Measurements from ENCODE around the gene RND2. TPM values are rescaled to one million over a fixed set of nuclear protein-coding genes. Genes with fewer than 3 reads are reported as not detected.

RND2 gene
- total and polyA plus RNA-seq, 2 of the 13 experiments (the other 11 are each of a cell fraction or from before 2014, with no cell fraction given) = 0.05 to 0.11 TPM

- peak; percentile 25; the same call in 1 of the 2 replicates for TF ChIP-seq ZNF362 (CRISPR knock-in tag; IDR thresholded peaks at IDR 0.05; ENCODE audit: borderline replicate concordance)
- TF ChIP-seq ZMAT3 (CRISPR knock-in tag; conservative IDR thresholded peaks at IDR 0.05) = 0 out of 2 replicates have a peak, but pooled peaks have one; percentile 23
- TF ChIP-seq MAFG (CRISPR knock-in tag; IDR thresholded peaks at IDR 0.05) = no peak
- TF ChIP-seq ZNF781 (CRISPR knock-in tag; IDR thresholded peaks at IDR 0.05; ENCODE audit: borderline replicate concordance, not compliant biosample characterization) = no peak
- no peak for TF ChIP-seq ZNF136 (CRISPR knock-in tag; IDR thresholded peaks at IDR 0.05; ENCODE audit: low read depth)
- TF ChIP-seq PATZ1 (CRISPR knock-in tag; IDR thresholded peaks at IDR 0.05) = peak; percentile 65
- peak; percentile 77; the same call in 1 of the 2 replicates for TF ChIP-seq PAX8 (CRISPR knock-in tag; IDR thresholded peaks at IDR 0.05; ENCODE audit: borderline replicate concordance)
- no peak for TF ChIP-seq ZNF124 (CRISPR knock-in tag; IDR thresholded peaks at IDR 0.05)
- TF ChIP-seq ELF4 (CRISPR knock-in tag; IDR thresholded peaks at IDR 0.05; ENCODE audit: borderline replicate concordance) = no peak
- TF ChIP-seq ZNF850 (CRISPR knock-in tag; conservative IDR thresholded peaks at IDR 0.05) = no peak
- peak; percentile 68; the same call in 1 of the 2 replicates for TF ChIP-seq CBX5 (CRISPR knock-in tag; IDR thresholded peaks at IDR 0.05; ENCODE audit: borderline replicate concordance)
- no peak for TF ChIP-seq CREB1 (IDR thresholded peaks at IDR 0.05)
- TF ChIP-seq CREB1 (CRISPR knock-in tag; IDR thresholded peaks at IDR 0.05) = peak; percentile 33; the same call in 1 of the 2 replicates
- peak; percentile 21; the same call in 1 of the 2 replicates for TF ChIP-seq FOSL2 (CRISPR knock-in tag; IDR thresholded peaks at IDR 0.05)
- no peak for TF ChIP-seq GABPA (IDR thresholded peaks at IDR 0.05; ENCODE audit: low read depth, low read length)
- no peak for TF ChIP-seq GABPA (CRISPR knock-in tag; IDR thresholded peaks at IDR 0.05; ENCODE audit: low read depth)
- TF ChIP-seq ARID2 (CRISPR knock-in tag; IDR thresholded peaks at IDR 0.05; ENCODE audit: borderline replicate concordance) = no peak
- no peak for TF ChIP-seq AGO1 (IDR thresholded peaks at IDR 0.05; ENCODE audit: low read depth, low read length, poor library complexity, severe bottlenecking)
- no peak for TF ChIP-seq CENPBD1 (CRISPR knock-in tag; IDR thresholded peaks at IDR 0.05; ENCODE audit: borderline replicate concordance, low read depth)
- peak; percentile 44; the same call in 1 of the 2 replicates for TF ChIP-seq FOXA3 (CRISPR knock-in tag; IDR thresholded peaks at IDR 0.05)
- no peak for TF ChIP-seq CREBL2 (CRISPR knock-in tag; IDR thresholded peaks at IDR 0.05; ENCODE audit: borderline replicate concordance)
- TF ChIP-seq HNF4A (CRISPR knock-in tag; IDR thresholded peaks at IDR 0.05) = peak; percentile 28
- TF ChIP-seq STAT5B (CRISPR knock-in tag; IDR thresholded peaks at IDR 0.05) = no peak
- TF ChIP-seq MED13 (CRISPR knock-in tag; IDR thresholded peaks at IDR 0.05) = no peak
- TF ChIP-seq GZF1 (CRISPR knock-in tag; IDR thresholded peaks at IDR 0.05) = no peak
- TF ChIP-seq RFXAP (CRISPR knock-in tag; IDR thresholded peaks at IDR 0.05; ENCODE audit: borderline replicate concordance) = peak; percentile 64; the same call in 1 of the 2 replicates
- peak; percentile 47 for TF ChIP-seq SP5 (CRISPR knock-in tag; IDR thresholded peaks at IDR 0.05; ENCODE audit: borderline replicate concordance, low read depth)
Measured at GRCh38 chr17:43006639-43007551, 18.1 kb upstream of the RND2 start, which contains the start of gene IFI35 (continued).

Measured in HepG2 (cell line).